B cell (primary cell): ENCODE results near the gene CYFIP2. TPM values are rescaled to one million over a fixed set of nuclear protein-coding genes. Genes with fewer than 3 reads are reported as not detected.

Experiments
- ATAC-seq: fragments of 200-7000 bp; cut with Tn5 transposase; one replicate; pipeline ENCODE4 v1.10.0; 2021; ENCODE audit warnings: low read depth, mild to moderate bottlenecking, moderate number of reproducible peaks, moderate library complexity
- CTCF ChIA-PET: fragments of 350-600 bp; sonication (Branson Sonifier 250); formaldehyde crosslinking; loops from one replicate; lab custom pipeline; 2021; ENCODE audit warnings: antibody characterized with exemption, inconsistent platforms; lab: Charles Lee
- POLR2A ChIA-PET: fragments of 350-600 bp; sonication (Branson Sonifier 250); formaldehyde crosslinking; loops from one replicate; lab custom pipeline; 2021; ENCODE audit warnings: antibody characterized with exemption; lab: Charles Lee
- DNase-seq: peaks from one replicate; pipeline ENCODE4 v3.0.0; 2013
- H2AFZ ChIP-seq: 2 replicates; pipeline ENCODE4 v1.6.1; 2012; ENCODE audit warnings: mild to moderate bottlenecking, low read depth, low read length; ENCODE audit not compliant: insufficient read depth, poor library complexity, severe bottlenecking
- H3K27ac ChIP-seq, 2 donors: 1 replicate in 1 of 2; 2 replicates in 1 of 2; pipeline ENCODE4 v1.5.1; 2012 to 2013; ENCODE audit warnings: low read length in 2 of 2, mild to moderate bottlenecking in 2 of 2, moderate library complexity in 1 of 2
- H3K27me3 ChIP-seq, 4 experiments: fragments of 200-600 bp in 1 of 4; sonication (generic) in 1 of 4; replicated peaks in 1 of 4; 1 replicate in 2 of 4; 2 replicates in 2 of 4; pipeline versions ENCODE4 v1.6.1 to v1.7.0; 2013 to 2016; ENCODE audit warnings: low read length in 3 of 4, mild to moderate bottlenecking in 2 of 4, mixed read lengths in 1 of 4, moderate library complexity in 1 of 4; ENCODE audit not compliant: insufficient read depth in 4 of 4, control insufficient read depth in 3 of 4; ENCODE audit errors: control extremely low read depth in 1 of 4
- H3K36me3 ChIP-seq, 2 experiments: replicated peaks in 1 of 2; 1 replicate in 1 of 2; 2 replicates in 1 of 2; pipeline versions ENCODE4 v1.6.1 to v1.7.1; 2013; ENCODE audit warnings: low read length in 1 of 2; ENCODE audit not compliant: insufficient read depth in 2 of 2, control insufficient read depth in 1 of 2; ENCODE audit errors: control extremely low read depth in 1 of 2, extremely low read depth in 1 of 2
- H3K4me1 ChIP-seq, 2 donors: fragments of 200-600 bp in 1 of 2; sonication (generic) in 1 of 2; 1 replicate in 1 of 2; 2 replicates in 1 of 2; pipeline versions ENCODE4 v1.5.1 to v1.6.1; 2013 to 2017; ENCODE audit warnings: low read length in 2 of 2; ENCODE audit not compliant: control insufficient read depth in 2 of 2, insufficient read depth in 2 of 2
- H3K4me2 ChIP-seq: replicated peaks from 2 replicates; pipeline ENCODE3; 2012; ENCODE audit warnings: mild to moderate bottlenecking, low read depth, low read length; ENCODE audit not compliant: poor library complexity, severe bottlenecking
- H3K4me3 ChIP-seq, 5 experiments: fragments of 200-600 bp in 1 of 5; sonication (generic) in 1 of 5; 1 replicate in 3 of 5; 2 replicates in 2 of 5; pipeline versions ENCODE4 v1.5.1 to v1.7.0; 2011 to 2016; ENCODE audit warnings: low read length in 4 of 5, mild to moderate bottlenecking in 4 of 5, low read depth in 2 of 5, control low read depth in 1 of 5, moderate library complexity in 1 of 5; ENCODE audit not compliant: insufficient read depth in 1 of 5; ENCODE audit errors: control extremely low read depth in 1 of 5, extremely low read depth in 1 of 5
- H3K79me2 ChIP-seq: fragments of 200-600 bp; sonication (generic); one replicate; pipeline ENCODE4 v1.6.0; 2016; ENCODE audit warnings: low read length; ENCODE audit not compliant: control insufficient read depth, insufficient read depth
- H3K9ac ChIP-seq: fragments of 200-600 bp; sonication (generic); 2 replicates; pipeline ENCODE4 v1.6.1; 2017; ENCODE audit warnings: mild to moderate bottlenecking, low read length, moderate library complexity
- H3K9me3 ChIP-seq, 3 donors: one replicate each; pipeline versions ENCODE4 v1.6.1 to v1.7.1; 2013; ENCODE audit warnings: low read length in 2 of 3; ENCODE audit not compliant: control insufficient read depth in 2 of 3, insufficient read depth in 1 of 3; ENCODE audit errors: control extremely low read depth in 1 of 3
- H4K20me1 ChIP-seq: 2 replicates; pipeline ENCODE4 v1.6.0; 2012; ENCODE audit warnings: mild to moderate bottlenecking, low read length; ENCODE audit not compliant: insufficient read depth, control insufficient read depth, poor library complexity, severe bottlenecking
- H3K27ac Mint-ChIP-seq: one replicate; pipeline ENCODE4 v1.8.0; 2021; ENCODE audit warnings: mixed read lengths
- H3K27me3 Mint-ChIP-seq: one replicate; pipeline ENCODE4 v1.8.0; 2021; ENCODE audit warnings: mixed read lengths
- H3K4me1 Mint-ChIP-seq: one replicate; pipeline ENCODE4 v1.8.0; 2021; ENCODE audit warnings: mixed read lengths
- H3K4me3 Mint-ChIP-seq: one replicate; pipeline ENCODE4 v1.8.0; 2021; ENCODE audit warnings: mixed read lengths
- H3K9me3 Mint-ChIP-seq: one replicate; pipeline ENCODE4 v1.8.0; 2022; ENCODE audit warnings: mixed read lengths; ENCODE audit not compliant: insufficient read depth
- CTCF ChIP-seq: fragments of 200-600 bp; IDR thresholded peaks from one replicate; pipeline ENCODE4 v1.8.0; 2022; ENCODE audit warnings: antibody characterized with exemption, mild to moderate bottlenecking
- EZH2 ChIP-seq: IDR thresholded peaks from 2 replicates; pipeline ENCODE4 v1.6.1; 2012; ENCODE audit warnings: borderline replicate concordance, low read depth, mild to moderate bottlenecking, moderate library complexity, low read length; ENCODE audit not compliant: insufficient read depth, poor library complexity, severe bottlenecking
- WGBS: methylation state at CpG from one replicate; pipeline ENCODE4 v1.1.5; 2013; ENCODE audit warnings: missing lambda C conversion rate; ENCODE audit not compliant: insufficient coverage; 5-methylcytosine and 5-hydroxymethylcytosine counted together
- intact Hi-C: fragments of 100-400 bp; cut with micrococcal nuclease; formaldehyde crosslinking; loops from one replicate; pipeline ENCODE4 v1.10.0; 2022
- polyA plus RNA-seq: library from polyadenylated mRNA; depleted of rRNA; stranded (reverse); fragments of >200 nt; gene quantifications from 2 replicates; pipeline ENCODE4 v1.2.3, GENCODE V29; 2012
- total RNA-seq, 2 donors: library from RNA; stranded (reverse); fragments of 120-200 nt in 1 of 2; gene quantifications; 1 replicate in 1 of 2; 2 replicates in 1 of 2; pipeline versions ENCODE4 v1.2.3 to v1.2.4, GENCODE V29; 2013 to 2022

The CYFIP2 gene
- total and polyA plus RNA-seq, 2 donors (not counting 1 experiment from before 2014, with no cell fraction given): 231 to 663 TPM

GRCh38 chr5:157444224-157444623 is 178.3 kb downstream of the CYFIP2 start:
- Mint-ChIP-seq H3K27ac (no peak overlapping the region), H3K4me3 (no peak overlapping the region), H3K9me3 (no peaks in the 10 kb centered on the region), H3K27me3 (no peaks in the 10 kb centered on the region), H3K4me1 (no peaks in the 10 kb centered on the region)
- Histone ChIP-seq H3K79me2 (no peaks in the 10 kb centered on the region), H2AFZ (no peak overlapping the region), H3K27ac (no peak overlapping the region), H4K20me1 (no peaks in the 10 kb centered on the region), H3K9ac (no peak overlapping the region), H3K9me3 (no peaks in the 10 kb centered on the region), H3K4me3 (no peak overlapping the region), H3K36me3 (no peaks in the 10 kb centered on the region), H3K27me3 (no peaks in the 10 kb centered on the region), H3K4me2 (no peak overlapping the region), H3K4me1 (no peaks in the 10 kb centered on the region)
- TF ChIP-seq CTCF (no peak), EZH2 (no peak)
- DNase-seq (no peak), ATAC-seq (no peak)
- POLR2A ChIA-PET: no interaction called here
- CTCF ChIA-PET: interaction anchor here (0.7 to 0.8 kb wide), 2 partner anchors 12 to 300 kb away, joined by 3 read pairs; no protein-coding TSS in a partner anchor
- intact Hi-C loops: no loop called here
- no CpG with 5 or more reads among the region's 4 CpGs for WGBS

Other genes with a start within 250 kb of the CYFIP2 start
- 0.22 TPM in 1 of 2 replicates, not detected in the other for gene HAVCR1, start 207.0 kb upstream of the CYFIP2 start, total RNA-seq
- not detected in 2 replicates for gene HAVCR1, start 207.0 kb upstream of the CYFIP2 start, polyA plus RNA-seq
- gene HAVCR2, start 157.1 kb upstream of the CYFIP2 start, total RNA-seq: 2.3 and 2.6 TPM in 2 replicates
- 0.55 and 0.64 TPM in 2 replicates for gene HAVCR2, start 157.1 kb upstream of the CYFIP2 start, polyA plus RNA-seq
- 19.3 and 21.4 TPM in 2 replicates for gene MED7, start 123.3 kb upstream of the CYFIP2 start, total RNA-seq
- gene MED7, start 123.3 kb upstream of the CYFIP2 start, polyA plus RNA-seq: 4.6 and 5.8 TPM in 2 replicates
- gene GARIN3, start 99.9 kb upstream of the CYFIP2 start, total RNA-seq: not detected in 2 replicates
- gene GARIN3, start 99.9 kb upstream of the CYFIP2 start, polyA plus RNA-seq: not detected in 2 replicates
- 1.1 and 1.6 TPM in 2 replicates for gene ITK, start 85.3 kb upstream of the CYFIP2 start, total RNA-seq
- 0.75 and 3.9 TPM in 2 replicates for gene ITK, start 85.3 kb upstream of the CYFIP2 start, polyA plus RNA-seq
- 3.1 and 4.6 TPM in 2 replicates for gene NIPAL4, start 194.1 kb downstream of the CYFIP2 start, total RNA-seq
- 6.4 and 9.7 TPM in 2 replicates for gene NIPAL4, start 194.1 kb downstream of the CYFIP2 start, polyA plus RNA-seq